ENCODE results near the gene HRK. TPM values are rescaled to one million over a fixed set of nuclear protein-coding genes. Genes with fewer than 3 reads are reported as not detected.

The HRK gene
- total RNA-seq, 2 experiments from 2014 or later = not detected

DNA sequence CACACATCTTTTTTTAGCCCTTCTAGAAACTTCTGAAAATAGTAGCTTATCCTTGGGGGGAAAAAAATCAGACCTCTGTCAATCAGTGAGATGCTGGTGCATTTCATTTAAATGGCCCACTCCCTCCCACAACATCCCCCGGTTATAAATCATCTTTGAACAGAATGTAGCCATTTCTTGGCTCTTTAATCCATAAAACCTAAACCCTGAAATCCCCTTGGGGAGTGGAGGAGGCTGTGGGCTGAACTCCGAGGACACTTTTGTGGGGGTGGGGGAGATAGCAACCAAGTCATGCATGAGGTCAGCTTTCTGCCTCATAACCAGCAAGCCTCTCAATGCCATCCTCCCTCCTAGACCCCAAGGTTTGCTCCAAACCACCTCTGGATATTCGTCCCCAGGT lies 21.0 kb downstream of the HRK start:
- H3K4me3 Mint-ChIP-seq = no peak overlapping the region
- no peaks in the 10 kb centered on the region for H3K36me3 Mint-ChIP-seq (ENCODE audit: low read depth)
- H3K27ac Mint-ChIP-seq = no peak overlapping the region
- H3K27me3 Mint-ChIP-seq (ENCODE audit: low read depth) = peaks cover 11% of the 10 kb centered on the region
- CTCF ChIA-PET = no interaction called here
- H3K9me3 Mint-ChIP-seq (ENCODE audit: insufficient read depth) = no peaks in the 10 kb centered on the region
- POLR2A ChIA-PET = no interaction called here
- no peak for DNase-seq
- H3K4me1 Mint-ChIP-seq (ENCODE audit: low read depth) = peaks cover 14% of the 10 kb centered on the region
- ATAC-seq = no peak

- Mint-ChIP-seq H3K36me3 (ENCODE audit: low read depth) (no peaks in the 10 kb centered on the region), H3K27ac (no peak overlapping the region), H3K4me3 (no peak overlapping the region), H3K27me3 (ENCODE audit: low read depth) (peaks cover 11% of the 10 kb centered on the region), H3K9me3 (ENCODE audit: insufficient read depth) (no peaks in the 10 kb centered on the region), H3K4me1 (ENCODE audit: low read depth) (peaks cover 14% of the 10 kb centered on the region)
- POLR2A ChIA-PET = no interaction called here
- DNase-seq = no peak
- CTCF ChIA-PET = no interaction called here
- ATAC-seq = no peak
These were observed 22.2 kb downstream of the HRK start for GRCh38 chr12:116859079-116859478.

DNA sequence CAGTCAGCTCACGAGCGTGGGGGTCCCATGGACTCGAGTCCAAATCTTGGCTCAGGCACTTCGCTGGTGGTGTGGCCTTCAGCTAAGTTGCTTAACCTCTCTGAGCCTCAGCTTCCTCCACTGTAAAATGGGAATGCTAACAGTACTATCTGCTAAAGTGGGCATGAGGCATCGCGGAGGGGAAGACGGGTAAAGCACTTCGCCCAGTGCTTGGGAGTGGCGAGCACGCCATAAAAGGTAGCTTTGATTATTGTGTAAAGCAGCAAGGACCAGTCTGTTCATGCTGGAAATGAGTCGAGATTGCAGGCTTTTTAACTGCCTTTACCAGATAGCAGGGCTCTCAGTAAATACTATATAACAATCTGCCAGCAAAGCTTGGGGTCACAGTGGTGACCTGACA lies 24.5 kb downstream of the HRK start:
- CTCF ChIA-PET = no interaction called here
- no peaks in the 10 kb centered on the region for H3K36me3 Mint-ChIP-seq (ENCODE audit: low read depth)
- H3K27ac Mint-ChIP-seq = no peak overlapping the region
- peaks cover 11% of the 10 kb centered on the region for H3K27me3 Mint-ChIP-seq (ENCODE audit: low read depth)
- DNase-seq (no peak), ATAC-seq (no peak)
- H3K9me3 Mint-ChIP-seq (ENCODE audit: insufficient read depth) = no peaks in the 10 kb centered on the region
- peaks cover 12% of the 10 kb centered on the region for H3K4me1 Mint-ChIP-seq (ENCODE audit: low read depth)
- H3K4me3 Mint-ChIP-seq = no peak overlapping the region
- POLR2A ChIA-PET = no interaction called here

GRCh38 chr12:116855744-116856470 lies 25.3 kb downstream of the HRK start:
- POLR2A ChIA-PET = no interaction called here
- no peak for ATAC-seq
- no peaks in the 10 kb centered on the region for H3K36me3 Mint-ChIP-seq (ENCODE audit: low read depth)
- no peak for DNase-seq
- CTCF ChIA-PET = no interaction called here
- peaks cover 5% of the 10 kb centered on the region for H3K4me1 Mint-ChIP-seq (ENCODE audit: low read depth)
- H3K27ac Mint-ChIP-seq = no peak overlapping the region
- H3K27me3 Mint-ChIP-seq (ENCODE audit: low read depth) = peaks cover 11% of the 10 kb centered on the region
- H3K9me3 Mint-ChIP-seq (ENCODE audit: insufficient read depth) = no peaks in the 10 kb centered on the region
- no peak overlapping the region for H3K4me3 Mint-ChIP-seq

- Mint-ChIP-seq H3K4me1 (ENCODE audit: low read depth) (no peaks in the 10 kb centered on the region), H3K36me3 (ENCODE audit: low read depth) (no peaks in the 10 kb centered on the region), H3K9me3 (ENCODE audit: insufficient read depth) (no peaks in the 10 kb centered on the region), H3K4me3 (no peak overlapping the region), H3K27me3 (ENCODE audit: low read depth) (peaks cover 4% of the 10 kb centered on the region), H3K27ac (no peak overlapping the region)
- ChIA-PET CTCF (no interaction called here), POLR2A (no interaction called here)
- no peak for ATAC-seq
- DNase-seq = no peak
These were observed 27.7 kb downstream of the HRK start for GRCh38 chr12:116853507-116853906.

DNA sequence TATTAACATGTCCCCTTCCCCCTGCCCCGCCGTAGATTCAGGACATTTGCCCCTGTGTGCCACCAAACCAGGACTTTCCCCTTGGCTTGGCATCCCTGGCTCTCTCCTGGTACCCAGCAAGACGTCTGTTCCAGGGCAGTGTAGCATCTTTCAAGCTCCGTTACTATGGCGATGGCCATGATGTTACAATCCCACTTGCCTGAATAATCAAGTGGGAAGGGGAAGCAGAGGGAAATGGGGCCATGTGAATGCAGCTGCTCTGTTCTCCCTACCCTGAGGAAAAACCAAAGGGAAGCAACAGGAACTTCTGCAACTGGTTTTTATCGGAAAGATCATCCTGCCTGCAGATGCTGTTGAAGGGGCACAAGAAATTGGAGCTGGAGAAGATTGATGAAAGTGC lies 28.9 kb downstream of the HRK start:
- no peaks in the 10 kb centered on the region for H3K36me3 Mint-ChIP-seq (ENCODE audit: low read depth)
- no peak for ATAC-seq
- H3K4me1 Mint-ChIP-seq (ENCODE audit: low read depth) = no peaks in the 10 kb centered on the region
- CTCF ChIA-PET = interaction anchor here (1.6 kb wide), 1 partner anchor 11 kb away, joined by 5 read pairs; no protein-coding TSS in a partner anchor
- H3K27me3 Mint-ChIP-seq (ENCODE audit: low read depth) = no peaks in the 10 kb centered on the region
- POLR2A ChIA-PET = no interaction called here
- no peak for DNase-seq
- H3K9me3 Mint-ChIP-seq (ENCODE audit: insufficient read depth) = no peaks in the 10 kb centered on the region
- no peak overlapping the region for H3K27ac Mint-ChIP-seq
- H3K4me3 Mint-ChIP-seq = no peak overlapping the region

GRCh38 chr12:116849216-116849615 lies 32.0 kb downstream of the HRK start:
- Mint-ChIP-seq H3K9me3 (ENCODE audit: insufficient read depth) (no peaks in the 10 kb centered on the region), H3K27ac (no peak overlapping the region), H3K36me3 (ENCODE audit: low read depth) (no peaks in the 10 kb centered on the region), H3K4me1 (ENCODE audit: low read depth) (no peaks in the 10 kb centered on the region), H3K27me3 (ENCODE audit: low read depth) (no peaks in the 10 kb centered on the region), H3K4me3 (no peak overlapping the region)
- ATAC-seq = no peak
- CTCF ChIA-PET = no interaction called here
- POLR2A ChIA-PET = no interaction called here
- no peak for DNase-seq

- no peaks in the 10 kb centered on the region for H3K27me3 Mint-ChIP-seq (ENCODE audit: low read depth)
- ChIA-PET POLR2A (no interaction called here), CTCF (no interaction called here)
- H3K4me1 Mint-ChIP-seq (ENCODE audit: low read depth) = no peaks in the 10 kb centered on the region
- no peak overlapping the region for H3K4me3 Mint-ChIP-seq
- no peak for DNase-seq
- no peaks in the 10 kb centered on the region for H3K9me3 Mint-ChIP-seq (ENCODE audit: insufficient read depth)
- no peak for ATAC-seq
- no peaks in the 10 kb centered on the region for H3K36me3 Mint-ChIP-seq (ENCODE audit: low read depth)
- H3K27ac Mint-ChIP-seq = no peak overlapping the region
These were observed 38.2 kb downstream of the HRK start for GRCh38 chr12:116843085-116843484.

DNA sequence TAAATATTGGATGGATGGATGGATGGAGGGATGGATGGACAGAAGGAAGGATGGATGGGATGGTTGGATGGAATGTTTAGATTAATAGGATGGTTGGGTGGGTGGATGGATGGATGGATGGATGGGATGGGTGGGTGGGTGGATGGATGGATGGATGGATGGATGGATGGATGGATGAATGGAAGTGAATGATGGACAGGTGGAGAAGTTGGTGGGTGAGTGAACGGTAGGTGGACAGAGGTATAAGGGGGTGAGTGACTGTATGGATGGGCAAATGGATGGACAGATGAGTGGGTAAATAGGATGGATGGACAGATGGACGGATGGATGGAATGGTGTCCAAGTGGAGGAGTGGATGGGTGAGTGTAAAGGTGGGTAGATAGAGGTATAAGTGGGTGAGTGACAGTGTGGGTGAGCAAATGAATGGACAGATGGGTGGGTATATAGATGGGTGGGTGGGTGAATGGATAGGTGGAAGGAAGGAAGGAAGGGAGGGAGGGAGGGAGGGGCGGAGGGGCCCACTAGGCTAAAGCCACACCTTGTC lies 41.9 kb downstream of the HRK start:
- ATAC-seq (no peak), DNase-seq (no peak)
- Mint-ChIP-seq H3K36me3 (ENCODE audit: low read depth) (no peaks in the 10 kb centered on the region), H3K27ac (no peak overlapping the region), H3K9me3 (ENCODE audit: insufficient read depth) (no peaks in the 10 kb centered on the region), H3K4me1 (ENCODE audit: low read depth) (no peaks in the 10 kb centered on the region), H3K27me3 (ENCODE audit: low read depth) (no peaks in the 10 kb centered on the region), H3K4me3 (no peak overlapping the region)
- ChIA-PET CTCF (no interaction called here), POLR2A (no interaction called here)

DNA sequence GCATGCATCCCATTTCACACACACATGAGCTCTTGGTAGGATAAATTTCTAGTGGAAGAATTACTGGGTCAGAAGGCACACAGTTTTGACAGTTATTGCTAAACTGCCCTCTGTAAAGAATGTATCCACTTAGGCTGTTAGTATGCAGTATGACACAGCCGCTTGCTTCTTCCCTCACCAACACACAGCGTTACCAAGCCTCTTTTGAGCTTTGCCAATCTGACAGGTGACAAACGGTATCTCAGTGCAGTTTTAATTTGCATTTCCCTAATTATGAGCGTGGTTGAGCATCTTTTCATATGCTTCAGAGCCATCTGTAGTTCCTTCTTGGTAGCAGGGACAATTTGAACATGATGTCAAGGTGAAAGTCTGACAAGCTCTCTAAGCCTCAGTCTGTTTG lies 42.9 kb downstream of the HRK start:
- Mint-ChIP-seq H3K4me3 (no peak overlapping the region), H3K9me3 (ENCODE audit: insufficient read depth) (no peaks in the 10 kb centered on the region), H3K27ac (no peak overlapping the region), H3K4me1 (ENCODE audit: low read depth) (no peaks in the 10 kb centered on the region), H3K27me3 (ENCODE audit: low read depth) (no peaks in the 10 kb centered on the region), H3K36me3 (ENCODE audit: low read depth) (no peaks in the 10 kb centered on the region)
- POLR2A ChIA-PET = interaction anchor here (0.6 kb wide), 1 partner anchor 19 kb away, joined by 3 read pairs; no protein-coding TSS in a partner anchor
- ATAC-seq (no peak), DNase-seq (no peak)
- CTCF ChIA-PET = no interaction called here

DNA sequence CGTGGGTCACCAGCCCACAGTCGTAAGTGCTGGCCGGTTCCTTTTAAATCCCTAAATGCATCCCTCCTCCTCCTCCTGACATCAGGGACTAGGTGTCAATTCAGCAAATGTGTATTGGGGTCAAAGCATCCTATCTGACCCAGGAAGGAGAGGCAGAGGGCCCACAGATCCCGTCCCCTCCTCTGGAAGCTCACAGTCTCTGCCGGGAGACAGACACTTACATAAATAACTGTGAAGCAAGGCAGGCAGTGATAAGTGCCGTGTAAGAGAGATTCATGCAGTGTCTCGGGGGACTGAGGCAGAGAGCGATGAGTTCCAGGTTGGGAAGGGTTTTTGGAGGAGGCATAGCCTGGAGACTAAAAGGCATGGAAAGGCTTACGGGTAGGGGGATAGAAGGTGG lies 44.1 kb downstream of the HRK start:
- ATAC-seq (no peak), DNase-seq (no peak)
- H3K4me1 Mint-ChIP-seq (ENCODE audit: low read depth) = no peaks in the 10 kb centered on the region
- H3K9me3 Mint-ChIP-seq (ENCODE audit: insufficient read depth) = no peaks in the 10 kb centered on the region
- H3K4me3 Mint-ChIP-seq = no peak overlapping the region
- H3K27me3 Mint-ChIP-seq (ENCODE audit: low read depth) = no peaks in the 10 kb centered on the region
- no peak overlapping the region for H3K27ac Mint-ChIP-seq
- ChIA-PET POLR2A (interaction anchor here (0.6 kb wide), 1 partner anchor 196 kb away, joined by 3 read pairs; no protein-coding TSS in a partner anchor), CTCF (no interaction called here)
- H3K36me3 Mint-ChIP-seq (ENCODE audit: low read depth) = no peaks in the 10 kb centered on the region

GRCh38 chr12:116835484-116835883 lies 45.8 kb downstream of the HRK start:
- no peaks in the 10 kb centered on the region for H3K27me3 Mint-ChIP-seq (ENCODE audit: low read depth)
- H3K36me3 Mint-ChIP-seq (ENCODE audit: low read depth) = no peaks in the 10 kb centered on the region
- no peak overlapping the region for H3K27ac Mint-ChIP-seq
- no peaks in the 10 kb centered on the region for H3K4me1 Mint-ChIP-seq (ENCODE audit: low read depth)
- POLR2A ChIA-PET = no interaction called here
- CTCF ChIA-PET = no interaction called here
- ATAC-seq (no peak), DNase-seq (no peak)
- no peaks in the 10 kb centered on the region for H3K9me3 Mint-ChIP-seq (ENCODE audit: insufficient read depth)
- no peak overlapping the region for H3K4me3 Mint-ChIP-seq

- Mint-ChIP-seq H3K27ac (no peak overlapping the region), H3K27me3 (ENCODE audit: low read depth) (no peaks in the 10 kb centered on the region), H3K4me1 (ENCODE audit: low read depth) (no peaks in the 10 kb centered on the region), H3K9me3 (ENCODE audit: insufficient read depth) (no peaks in the 10 kb centered on the region), H3K4me3 (no peak overlapping the region), H3K36me3 (ENCODE audit: low read depth) (no peaks in the 10 kb centered on the region)
- ChIA-PET POLR2A (no interaction called here), CTCF (no interaction called here)
- ATAC-seq = no peak
- no peak for DNase-seq
These were observed 47.8 kb downstream of the HRK start for GRCh38 chr12:116833474-116833873.

Measured in activated CD8-positive, alpha-beta T cell treated with anti-CD3 and anti-CD28 coated beads, Interleukin-2, amount 10 ng/mL, durations not matched to agents 7 days and 5 days (primary cell).